DMS53 (cell line): ENCODE data around the gene ASTE1.
"Not testable (repeated sequence)": the region's sequence is repeated elsewhere in the genome, so short reads cannot be mapped to it uniquely, and the experiment has no call there.

Experiments
- DNase-seq: peaks from one replicate; lab custom pipeline; 2025; lab: John Stamatoyannopoulos, UW

Gene ASTE1

GRCh38 chr3:131008326-131008725, 18.3 kb downstream of the ASTE1 start:
- DNase-seq: no peak

GRCh38 chr3:131007782-131008181, 18.8 kb downstream of the ASTE1 start:
- DNase-seq: no peak

GRCh38 chr3:131007256-131007655, 19.4 kb downstream of the ASTE1 start:
- no peak for DNase-seq

DNA sequence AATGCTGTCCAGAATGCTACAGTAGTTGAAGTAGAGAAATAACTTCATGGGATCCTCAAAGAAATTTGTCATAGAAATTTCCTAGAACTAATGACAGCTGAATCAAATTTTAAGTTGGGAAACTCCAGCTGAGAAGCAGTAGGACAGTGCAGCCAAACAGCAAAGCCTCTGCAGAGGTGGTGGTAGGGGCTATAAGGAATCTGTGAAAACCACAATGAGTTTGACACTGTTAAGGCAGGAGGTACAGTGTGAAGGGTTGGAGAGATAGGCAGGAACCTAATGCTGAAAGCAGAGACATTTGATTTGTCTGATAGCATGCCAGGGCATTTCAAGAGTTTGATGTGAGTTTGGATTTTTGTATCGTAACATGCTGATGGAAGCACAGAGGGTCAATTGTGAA, 22.0 kb downstream of the ASTE1 start:
- no peak for DNase-seq

DNA sequence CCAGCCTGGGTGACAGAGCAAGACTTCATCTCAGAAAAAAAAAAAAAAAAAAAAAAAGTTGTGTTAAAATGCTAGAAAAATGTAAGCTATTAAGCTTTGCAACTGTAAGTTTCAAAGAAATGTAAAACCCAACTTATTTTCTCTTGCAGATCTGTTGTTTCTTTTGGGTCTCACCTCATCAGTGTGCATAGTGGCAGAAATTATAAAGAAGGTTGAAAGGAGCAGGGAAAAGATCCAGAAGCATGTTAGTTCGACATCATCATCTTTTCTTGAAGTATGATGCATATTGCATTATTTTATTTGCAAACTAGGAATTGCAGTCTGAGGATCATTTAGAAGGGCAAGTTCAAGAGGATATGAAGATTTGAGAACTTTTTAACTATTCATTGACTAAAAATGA, 25.6 kb downstream of the ASTE1 start:
- DNase-seq: no peak

DNA sequence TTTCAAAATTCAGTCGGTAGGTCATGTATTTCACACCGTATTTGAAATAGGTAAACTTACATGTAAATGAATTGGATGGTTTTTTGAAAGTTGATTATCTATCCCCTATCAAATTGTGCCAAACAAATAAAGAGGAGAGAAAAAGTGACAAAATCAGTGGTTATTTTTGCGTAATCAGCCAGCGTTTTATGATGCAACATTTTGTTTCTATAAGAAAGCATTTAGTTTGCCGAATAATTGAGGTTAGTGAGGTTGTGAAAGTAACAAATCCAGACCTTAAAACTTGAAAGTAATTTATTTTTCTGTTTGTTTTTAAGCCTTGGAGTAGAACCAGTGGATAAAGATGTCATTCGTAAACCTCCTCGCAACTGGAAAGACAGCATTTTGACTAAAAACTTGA, 29.3 kb downstream of the ASTE1 start:
- DNase-seq: no peak

GRCh38 chr3:130992344-130992743, 34.3 kb downstream of the ASTE1 start:
- DNase-seq: no peak

DNA sequence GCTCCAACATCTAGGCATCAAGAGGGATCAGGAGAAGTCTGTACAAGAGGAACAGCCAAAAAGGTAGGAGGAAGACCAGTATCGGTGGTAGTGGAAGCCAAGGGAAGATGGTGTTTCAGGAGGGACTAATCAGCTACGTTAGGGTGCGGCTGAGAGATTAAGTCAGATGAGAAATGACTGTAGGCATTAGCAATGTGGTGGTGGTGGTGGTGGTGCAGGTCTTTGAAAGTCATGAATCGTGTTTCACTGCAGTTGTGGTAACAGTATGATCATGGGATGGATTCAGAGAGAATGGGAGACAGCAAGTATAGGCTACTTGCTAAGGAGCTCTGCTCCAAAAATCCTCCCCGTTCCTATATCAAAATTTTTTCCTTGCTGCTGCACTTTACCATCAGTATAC, 35.5 kb downstream of the ASTE1 start:
- DNase-seq: no peak

- DNase-seq: no peak
Measured at GRCh38 chr3:130990282-130990681, 36.3 kb downstream of the ASTE1 start.

DNA sequence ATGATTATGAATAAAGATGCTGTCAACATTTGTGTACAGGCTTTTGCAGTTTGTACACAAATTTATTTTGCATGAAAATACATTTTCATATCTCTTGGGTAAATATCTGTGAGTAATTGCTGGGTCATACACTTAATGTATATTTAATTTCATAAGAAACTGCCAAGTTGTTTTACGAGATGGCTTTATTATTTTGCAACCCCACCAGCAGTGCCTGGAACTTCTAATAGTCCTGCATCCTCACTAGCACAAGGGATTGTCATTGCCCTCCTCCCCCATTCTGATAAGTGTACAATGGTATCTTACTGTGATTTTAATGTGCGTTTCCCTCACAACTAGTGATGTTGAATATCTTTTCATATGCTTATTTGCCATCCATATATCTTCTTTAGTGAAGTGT, 45.2 kb downstream of the ASTE1 start:
- DNase-seq: no peak

- no peak for DNase-seq
Measured at GRCh38 chr3:130979117-130979516, 47.5 kb downstream of the ASTE1 start.

GRCh38 chr3:130976706-130977105, 49.9 kb downstream of the ASTE1 start:
- no peak for DNase-seq

DNA sequence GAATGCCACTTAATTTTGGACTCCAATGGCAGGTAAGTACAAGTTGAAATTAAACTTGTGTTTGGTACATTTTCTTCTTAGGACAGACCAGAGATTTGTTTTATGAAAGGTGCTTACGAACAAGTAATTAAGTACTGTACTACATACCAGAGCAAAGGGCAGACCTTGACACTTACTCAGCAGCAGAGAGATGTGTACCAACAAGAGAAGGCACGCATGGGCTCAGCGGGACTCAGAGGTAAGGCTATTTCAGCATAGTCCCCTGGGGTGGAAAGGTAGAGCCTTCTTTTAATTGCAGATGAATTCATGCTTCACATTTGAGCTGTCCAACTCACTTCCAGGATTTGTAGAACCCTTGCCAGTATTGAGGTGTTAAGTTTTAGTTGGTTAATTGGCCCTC, 51.4 kb downstream of the ASTE1 start:
- DNase-seq: no peak

- no peak for DNase-seq
Measured at GRCh38 chr3:130974201-130974600, 52.4 kb downstream of the ASTE1 start.

- DNase-seq: no peak
Measured at GRCh38 chr3:130973406-130973805, 53.2 kb downstream of the ASTE1 start.

DNA sequence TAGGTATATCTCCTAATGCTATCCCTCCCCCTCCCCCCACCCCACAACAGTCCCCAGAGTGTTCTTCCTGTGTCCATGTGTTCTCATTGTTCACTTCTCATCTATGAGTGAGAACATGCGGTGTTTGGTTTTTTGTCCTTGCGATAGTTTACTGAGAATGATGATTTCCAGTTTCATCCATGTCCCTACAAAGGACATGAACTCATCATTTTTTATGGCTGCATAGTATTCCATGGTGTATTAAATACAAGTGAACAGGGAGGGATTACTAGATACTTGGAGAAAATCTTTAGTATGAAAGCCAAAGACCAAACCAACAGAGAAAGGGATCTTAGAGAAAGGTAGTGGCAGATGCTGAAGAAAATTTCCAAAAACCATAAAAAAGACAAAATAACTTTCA, 54.0 kb downstream of the ASTE1 start:
- DNase-seq: not testable (repeated sequence)

GRCh38 chr3:130971208-130971607, 55.4 kb downstream of the ASTE1 start:
- no peak for DNase-seq

GRCh38 chr3:130969621-130970020, 57.0 kb downstream of the ASTE1 start:
- DNase-seq: no peak

- no peak for DNase-seq
Measured at GRCh38 chr3:130968221-130968620, 58.4 kb downstream of the ASTE1 start.

- no peak for DNase-seq
Measured at GRCh38 chr3:130967281-130967680, 59.3 kb downstream of the ASTE1 start.

DNA sequence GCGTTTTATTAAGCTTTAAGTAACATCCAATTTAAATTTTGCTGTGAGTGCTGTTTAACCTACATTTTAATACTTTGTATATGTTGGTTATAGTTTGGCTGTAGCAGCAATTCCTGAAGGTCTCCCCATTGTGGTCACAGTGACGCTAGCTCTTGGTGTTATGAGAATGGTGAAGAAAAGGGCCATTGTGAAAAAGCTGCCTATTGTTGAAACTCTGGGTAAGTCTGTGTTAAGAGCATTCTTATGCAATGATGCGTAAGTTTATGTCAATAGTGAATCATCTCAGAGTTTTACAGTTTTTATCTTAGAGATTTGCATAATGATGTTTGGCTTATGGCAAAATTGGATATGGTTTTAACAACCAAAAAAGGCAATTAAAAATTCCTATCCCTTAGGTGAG, 62.7 kb downstream of the ASTE1 start:
- DNase-seq: peak; percentile 46
